ENCODE measurements around the gene MRPL1. TPM values are rescaled to one million over a fixed set of nuclear protein-coding genes. Genes with fewer than 3 reads are reported as not detected.

Gene MRPL1
- total RNA-seq, 1 experiment from 2014 or later: 25.7 TPM

DNA sequence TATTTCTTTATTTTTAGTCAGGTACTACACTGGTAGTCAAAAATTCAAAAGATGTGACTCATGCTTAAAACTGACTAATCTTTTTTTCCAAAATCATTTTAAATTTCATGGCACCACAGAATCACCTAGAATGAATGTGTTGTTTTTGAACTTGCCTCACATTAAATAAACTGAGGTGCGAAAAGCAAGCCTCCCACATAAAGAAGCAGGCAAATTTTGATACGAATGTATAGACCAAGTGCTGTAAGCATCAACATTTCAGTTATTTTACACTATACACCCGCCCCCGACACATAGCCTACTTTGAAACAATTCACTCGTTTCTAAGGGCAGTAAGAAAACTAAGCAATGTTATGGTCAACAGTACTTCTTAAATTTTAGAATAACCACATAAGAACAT lies 94.3 kb downstream of the MRPL1 start:
- ChIA-PET POLR2A (no interaction called here), CTCF (interaction anchor here (1.0 kb wide), 1 partner anchor 37 kb away, joined by 3 read pairs; no protein-coding TSS in a partner anchor)
- TF ChIP-seq, protein P1, sequence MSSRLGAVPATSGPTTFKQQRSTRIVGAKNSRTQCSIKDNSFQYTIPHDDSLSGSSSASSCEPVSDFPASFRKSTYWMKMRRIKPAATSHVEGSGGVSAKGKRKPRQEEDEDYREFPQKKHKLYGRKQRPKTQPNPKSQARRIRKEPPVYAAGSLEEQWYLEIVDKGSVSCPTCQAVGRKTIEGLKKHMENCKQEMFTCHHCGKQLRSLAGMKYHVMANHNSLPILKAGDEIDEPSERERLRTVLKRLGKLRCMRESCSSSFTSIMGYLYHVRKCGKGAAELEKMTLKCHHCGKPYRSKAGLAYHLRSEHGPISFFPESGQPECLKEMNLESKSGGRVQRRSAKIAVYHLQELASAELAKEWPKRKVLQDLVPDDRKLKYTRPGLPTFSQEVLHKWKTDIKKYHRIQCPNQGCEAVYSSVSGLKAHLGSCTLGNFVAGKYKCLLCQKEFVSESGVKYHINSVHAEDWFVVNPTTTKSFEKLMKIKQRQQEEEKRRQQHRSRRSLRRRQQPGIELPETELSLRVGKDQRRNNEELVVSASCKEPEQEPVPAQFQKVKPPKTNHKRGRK (CRISPR knock-in tag; IDR thresholded peaks at IDR 0.05; ENCODE audit: borderline replicate concordance): no peak
- no peak for TF ChIP-seq ATF1 (CRISPR knock-in tag; IDR thresholded peaks at IDR 0.05)
- TF ChIP-seq NFATC4 (CRISPR knock-in tag; IDR thresholded peaks at IDR 0.05): no peak
- TF ChIP-seq, protein P2, sequence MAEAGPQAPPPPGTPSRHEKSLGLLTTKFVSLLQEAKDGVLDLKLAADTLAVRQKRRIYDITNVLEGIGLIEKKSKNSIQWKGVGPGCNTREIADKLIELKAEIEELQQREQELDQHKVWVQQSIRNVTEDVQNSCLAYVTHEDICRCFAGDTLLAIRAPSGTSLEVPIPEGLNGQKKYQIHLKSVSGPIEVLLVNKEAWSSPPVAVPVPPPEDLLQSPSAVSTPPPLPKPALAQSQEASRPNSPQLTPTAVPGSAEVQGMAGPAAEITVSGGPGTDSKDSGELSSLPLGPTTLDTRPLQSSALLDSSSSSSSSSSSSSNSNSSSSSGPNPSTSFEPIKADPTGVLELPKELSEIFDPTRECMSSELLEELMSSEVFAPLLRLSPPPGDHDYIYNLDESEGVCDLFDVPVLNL (CRISPR knock-in tag; IDR thresholded peaks at IDR 0.05; ENCODE audit: borderline replicate concordance, low read depth): no peak
- TF ChIP-seq, protein P3, sequence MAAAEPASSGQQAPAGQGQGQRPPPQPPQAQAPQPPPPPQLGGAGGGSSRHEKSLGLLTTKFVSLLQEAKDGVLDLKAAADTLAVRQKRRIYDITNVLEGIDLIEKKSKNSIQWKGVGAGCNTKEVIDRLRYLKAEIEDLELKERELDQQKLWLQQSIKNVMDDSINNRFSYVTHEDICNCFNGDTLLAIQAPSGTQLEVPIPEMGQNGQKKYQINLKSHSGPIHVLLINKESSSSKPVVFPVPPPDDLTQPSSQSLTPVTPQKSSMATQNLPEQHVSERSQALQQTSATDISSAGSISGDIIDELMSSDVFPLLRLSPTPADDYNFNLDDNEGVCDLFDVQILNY (CRISPR knock-in tag; IDR thresholded peaks at IDR 0.05): no peak
- no peak for TF ChIP-seq GRHL2 (CRISPR knock-in tag; IDR thresholded peaks at IDR 0.05; ENCODE audit: insufficient replicate concordance, severe bottlenecking)
- TF ChIP-seq CREM (CRISPR knock-in tag; IDR thresholded peaks at IDR 0.05): no peak
- no peak for TF ChIP-seq TCF7 (CRISPR knock-in tag; IDR thresholded peaks at IDR 0.05; ENCODE audit: low read depth)
- TF ChIP-seq, protein P4, sequence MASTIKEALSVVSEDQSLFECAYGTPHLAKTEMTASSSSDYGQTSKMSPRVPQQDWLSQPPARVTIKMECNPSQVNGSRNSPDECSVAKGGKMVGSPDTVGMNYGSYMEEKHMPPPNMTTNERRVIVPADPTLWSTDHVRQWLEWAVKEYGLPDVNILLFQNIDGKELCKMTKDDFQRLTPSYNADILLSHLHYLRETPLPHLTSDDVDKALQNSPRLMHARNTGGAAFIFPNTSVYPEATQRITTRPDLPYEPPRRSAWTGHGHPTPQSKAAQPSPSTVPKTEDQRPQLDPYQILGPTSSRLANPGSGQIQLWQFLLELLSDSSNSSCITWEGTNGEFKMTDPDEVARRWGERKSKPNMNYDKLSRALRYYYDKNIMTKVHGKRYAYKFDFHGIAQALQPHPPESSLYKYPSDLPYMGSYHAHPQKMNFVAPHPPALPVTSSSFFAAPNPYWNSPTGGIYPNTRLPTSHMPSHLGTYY (CRISPR knock-in tag; IDR thresholded peaks at IDR 0.05): no peak
- TF ChIP-seq ZNF423 (CRISPR knock-in tag; IDR thresholded peaks at IDR 0.05): no peak
- no peak for TF ChIP-seq MLX (CRISPR knock-in tag; IDR thresholded peaks at IDR 0.05)
- no peak for TF ChIP-seq ZNF671 (CRISPR knock-in tag; IDR thresholded peaks at IDR 0.05)

DNA sequence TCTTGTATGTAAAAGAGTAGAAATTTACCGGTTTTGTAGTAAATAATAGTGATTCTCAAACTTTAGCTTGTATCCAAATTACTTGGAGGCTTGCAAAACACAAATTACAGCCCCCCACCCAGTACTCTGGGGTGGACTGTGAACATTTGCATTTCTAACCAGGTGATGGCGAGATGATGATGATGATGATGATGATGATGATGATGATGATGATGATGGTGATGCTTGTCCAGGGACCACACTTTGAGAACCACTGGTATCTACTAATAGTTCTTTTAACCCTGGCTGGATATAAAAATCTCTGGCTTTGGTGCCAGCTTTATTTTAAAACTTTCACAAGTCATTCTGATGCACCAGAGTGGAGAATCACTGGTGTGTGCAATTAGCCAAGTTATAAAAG lies 96.3 kb downstream of the MRPL1 start:
- CTCF ChIA-PET: interaction anchor here (1.0 kb wide), 1 partner anchor 213 kb away, joined by 3 read pairs; no protein-coding TSS in a partner anchor
- POLR2A ChIA-PET: interaction anchor here (0.7 kb wide), 1 partner anchor 891 kb away, joined by 4 read pairs; no protein-coding TSS in a partner anchor
- H3K27me3 Mint-ChIP-seq (ENCODE audit: low read depth): no peaks in the 10 kb centered on the region
- 0 out of 2 replicates have a peak, but pooled peaks cover 3% of the 10 kb centered on the region for H3K4me1 Mint-ChIP-seq
- ATAC-seq (no peak), DNase-seq (ENCODE audit: low spot score) (no peak)
- no peaks in the 10 kb centered on the region for H3K9me3 Mint-ChIP-seq
- no peak overlapping the region for H3K27ac Mint-ChIP-seq
- H3K36me3 Mint-ChIP-seq: no peaks in the 10 kb centered on the region
- no peak overlapping the region for H3K4me3 Mint-ChIP-seq
- TF ChIP-seq ATF3 (CRISPR knock-in tag; conservative IDR thresholded peaks at IDR 0.05) (no peak), IRF1 (CRISPR knock-in tag; IDR thresholded peaks at IDR 0.05) (no peak), ZNF532 (CRISPR knock-in tag; IDR thresholded peaks at IDR 0.05; ENCODE audit: borderline replicate concordance) (no peak), GRHL2 (CRISPR knock-in tag; IDR thresholded peaks at IDR 0.05; ENCODE audit: insufficient replicate concordance, severe bottlenecking) (no peak), ETV6 (CRISPR knock-in tag; IDR thresholded peaks at IDR 0.05) (no peak)
- TF ChIP-seq, protein P5, sequence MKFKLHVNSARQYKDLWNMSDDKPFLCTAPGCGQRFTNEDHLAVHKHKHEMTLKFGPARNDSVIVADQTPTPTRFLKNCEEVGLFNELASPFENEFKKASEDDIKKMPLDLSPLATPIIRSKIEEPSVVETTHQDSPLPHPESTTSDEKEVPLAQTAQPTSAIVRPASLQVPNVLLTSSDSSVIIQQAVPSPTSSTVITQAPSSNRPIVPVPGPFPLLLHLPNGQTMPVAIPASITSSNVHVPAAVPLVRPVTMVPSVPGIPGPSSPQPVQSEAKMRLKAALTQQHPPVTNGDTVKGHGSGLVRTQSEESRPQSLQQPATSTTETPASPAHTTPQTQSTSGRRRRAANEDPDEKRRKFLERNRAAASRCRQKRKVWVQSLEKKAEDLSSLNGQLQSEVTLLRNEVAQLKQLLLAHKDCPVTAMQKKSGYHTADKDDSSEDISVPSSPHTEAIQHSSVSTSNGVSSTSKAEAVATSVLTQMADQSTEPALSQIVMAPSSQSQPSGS (CRISPR knock-in tag; IDR thresholded peaks at IDR 0.05; ENCODE audit: borderline replicate concordance, low read depth): no peak
- TF ChIP-seq, protein P6, sequence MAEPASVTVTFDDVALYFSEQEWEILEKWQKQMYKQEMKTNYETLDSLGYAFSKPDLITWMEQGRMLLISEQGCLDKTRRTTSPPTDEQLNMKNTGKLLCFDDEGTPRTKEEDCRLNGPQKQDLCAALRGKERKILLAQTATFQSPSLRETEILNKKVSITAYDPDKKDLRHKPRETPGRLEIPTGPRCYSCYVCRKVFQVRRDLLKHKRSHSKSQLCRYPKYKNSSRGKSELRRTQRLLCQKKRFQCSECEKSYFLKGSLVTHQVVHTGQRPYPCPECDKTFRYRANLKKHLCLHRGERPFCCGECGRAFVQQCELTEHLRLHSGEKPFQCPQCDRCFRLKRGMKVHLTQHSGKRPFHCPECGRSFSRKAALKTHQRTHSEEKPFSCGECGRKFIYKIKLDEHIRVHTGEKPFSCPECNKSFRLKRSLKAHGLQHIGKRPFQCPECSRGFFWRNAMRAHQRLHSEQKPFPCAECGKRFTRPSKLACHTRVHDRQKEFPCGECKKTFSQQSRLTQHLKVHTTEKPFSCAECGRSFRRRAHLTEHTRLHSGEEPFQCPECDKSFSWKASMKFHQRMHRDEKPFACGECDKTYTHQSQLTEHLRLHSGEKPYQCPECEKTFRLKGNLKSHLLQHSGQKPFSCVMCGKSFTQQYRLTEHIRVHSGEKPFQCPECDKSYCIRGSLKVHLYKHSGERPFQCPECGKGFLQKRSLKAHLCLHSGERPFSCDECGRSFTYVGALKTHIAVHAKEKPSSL (CRISPR knock-in tag; conservative IDR thresholded peaks at IDR 0.05): no peak

More for the DNA sequence above, 94.3 kb downstream of the MRPL1 start:
- Mint-ChIP-seq H3K36me3 (peaks cover 12% of the 10 kb centered on the region; the same call in 1 of the 2 replicates), H3K27ac (no peak overlapping the region), H3K9me3 (no peaks in the 10 kb centered on the region), H3K4me3 (no peak overlapping the region), H3K4me1 (0 out of 2 replicates have a peak, but pooled peaks cover 3% of the 10 kb centered on the region), H3K27me3 (ENCODE audit: low read depth) (no peaks in the 10 kb centered on the region)
- ATAC-seq (no peak), DNase-seq (ENCODE audit: low spot score) (no peak)
